DMS53 treated with DMSO at 0.1 percent for 48 hours (cell line): ENCODE results near the gene PER2.

Experiments used
- DNase-seq: peaks from one replicate; lab custom pipeline; 2025; ENCODE audit not compliant: unreplicated experiment; lab: John Stamatoyannopoulos, UW

The PER2 gene

DNA sequence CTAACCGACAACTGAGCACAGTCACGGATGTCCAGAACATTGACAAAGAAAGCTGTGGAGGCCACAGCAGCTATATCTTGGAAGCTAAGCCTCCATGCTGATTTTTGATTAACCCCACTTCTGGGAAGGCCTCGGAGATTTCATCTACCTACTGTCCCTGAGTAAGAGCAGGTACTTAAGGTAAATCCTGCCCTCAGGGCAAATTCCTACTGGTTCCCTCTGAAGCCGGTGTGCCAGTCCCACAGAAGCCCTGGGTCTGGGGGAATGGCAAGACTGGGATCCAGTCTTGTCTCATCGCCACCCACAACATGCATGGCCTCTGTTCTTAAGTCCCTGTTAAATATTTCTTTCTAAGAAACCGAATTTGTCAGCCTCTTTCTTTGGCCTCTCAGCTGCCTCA, 18.7 kb downstream of the PER2 start:
- DNase-seq, result no peak

DNA sequence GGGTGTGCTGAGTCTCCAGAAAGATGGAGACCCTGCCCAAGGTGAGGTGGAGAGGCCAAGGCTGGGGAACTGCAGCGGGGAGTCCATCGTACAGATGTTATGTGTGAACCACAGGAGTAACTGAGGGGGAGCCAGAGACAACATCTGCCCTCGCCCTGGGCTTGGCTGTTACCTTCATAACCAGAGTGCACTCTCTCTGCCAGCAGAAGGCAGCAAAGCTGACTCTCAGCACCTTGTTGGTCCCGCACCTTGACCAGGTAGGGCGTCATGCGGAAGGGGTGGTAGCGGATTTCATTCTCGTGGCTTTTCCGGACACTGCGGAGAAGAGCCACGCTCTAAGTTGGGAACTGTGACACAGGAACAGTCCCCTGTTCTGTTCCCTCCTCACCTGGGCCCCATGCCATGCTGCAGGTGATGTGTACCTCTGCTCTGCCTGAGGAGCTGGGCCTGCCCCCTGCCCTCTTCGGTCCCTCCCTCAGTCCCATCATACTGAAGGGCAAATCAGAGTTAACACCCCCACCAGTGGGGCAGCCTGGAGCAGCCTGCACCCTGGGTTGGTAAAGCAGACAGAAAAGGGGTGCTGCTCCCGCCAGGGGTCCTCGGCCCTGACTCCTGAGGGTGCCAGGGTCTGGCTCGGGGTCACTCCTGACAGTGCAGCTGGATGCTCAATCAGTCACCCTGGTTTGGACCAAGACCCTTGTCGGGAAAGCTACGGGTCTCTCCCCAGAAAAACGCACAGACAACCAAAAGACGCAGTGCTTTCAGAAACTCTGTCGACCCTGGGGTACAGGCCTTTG, 20.3 kb downstream of the PER2 start:
- DNase-seq, result no peak

DNA sequence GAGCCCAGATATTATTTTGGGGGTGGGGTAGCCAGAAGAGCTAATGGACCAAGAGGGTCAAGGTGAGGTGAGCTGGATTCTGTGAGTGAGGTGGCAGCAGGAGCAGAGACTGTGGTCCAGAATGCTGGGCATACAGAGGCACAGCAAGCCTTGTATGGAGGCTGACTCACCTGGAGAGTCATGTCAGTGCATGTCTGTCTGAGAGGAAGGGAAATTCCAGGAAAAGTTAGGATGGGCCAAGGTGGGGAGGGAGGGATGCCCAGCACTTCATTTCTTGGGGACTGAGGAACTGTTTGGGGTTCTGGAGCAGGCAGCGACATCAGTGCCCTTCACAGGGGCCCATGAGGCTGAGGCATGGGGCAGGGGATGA, 21.1 kb downstream of the PER2 start:
- no peak for DNase-seq

DNA sequence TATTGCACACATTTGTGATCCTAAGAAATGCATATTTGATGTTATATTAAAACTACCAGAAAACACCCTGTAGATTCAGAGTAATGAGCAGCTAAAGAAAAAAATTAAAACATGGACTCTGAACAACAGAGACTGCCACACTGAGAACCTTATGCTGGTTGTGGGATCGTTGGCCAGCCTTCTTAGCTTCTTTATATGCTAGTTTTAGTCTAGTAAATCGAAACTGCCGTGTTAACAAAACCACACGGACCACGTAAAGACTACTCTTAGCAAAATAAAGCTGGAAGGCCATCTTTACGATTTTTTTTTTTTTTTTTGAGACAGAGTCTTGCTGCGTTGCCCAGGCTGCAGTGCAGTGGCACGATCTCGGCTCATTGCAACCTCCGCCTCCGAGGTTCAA, 22.8 kb downstream of the PER2 start:
- DNase-seq, result no peak

DNA sequence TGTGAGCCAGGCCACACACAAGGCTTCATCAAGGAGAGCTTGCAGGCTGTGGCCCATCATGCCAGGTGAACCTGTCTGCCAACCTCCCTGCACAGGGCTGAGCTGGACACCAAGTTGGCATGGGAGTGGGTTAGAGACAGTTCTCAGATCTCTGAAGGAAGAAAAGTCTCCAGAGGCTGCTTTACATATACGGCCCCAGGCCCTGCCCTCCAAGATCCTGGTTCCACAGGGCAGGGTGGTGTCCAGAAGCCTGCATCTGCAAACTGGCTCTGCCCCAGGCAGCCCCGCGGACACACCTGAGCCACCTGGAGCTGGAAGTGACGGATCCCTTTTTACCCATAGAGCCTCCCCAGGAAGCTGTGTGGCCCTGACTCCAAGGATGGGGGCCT, 24.3 kb downstream of the PER2 start:
- no peak for DNase-seq

DNA sequence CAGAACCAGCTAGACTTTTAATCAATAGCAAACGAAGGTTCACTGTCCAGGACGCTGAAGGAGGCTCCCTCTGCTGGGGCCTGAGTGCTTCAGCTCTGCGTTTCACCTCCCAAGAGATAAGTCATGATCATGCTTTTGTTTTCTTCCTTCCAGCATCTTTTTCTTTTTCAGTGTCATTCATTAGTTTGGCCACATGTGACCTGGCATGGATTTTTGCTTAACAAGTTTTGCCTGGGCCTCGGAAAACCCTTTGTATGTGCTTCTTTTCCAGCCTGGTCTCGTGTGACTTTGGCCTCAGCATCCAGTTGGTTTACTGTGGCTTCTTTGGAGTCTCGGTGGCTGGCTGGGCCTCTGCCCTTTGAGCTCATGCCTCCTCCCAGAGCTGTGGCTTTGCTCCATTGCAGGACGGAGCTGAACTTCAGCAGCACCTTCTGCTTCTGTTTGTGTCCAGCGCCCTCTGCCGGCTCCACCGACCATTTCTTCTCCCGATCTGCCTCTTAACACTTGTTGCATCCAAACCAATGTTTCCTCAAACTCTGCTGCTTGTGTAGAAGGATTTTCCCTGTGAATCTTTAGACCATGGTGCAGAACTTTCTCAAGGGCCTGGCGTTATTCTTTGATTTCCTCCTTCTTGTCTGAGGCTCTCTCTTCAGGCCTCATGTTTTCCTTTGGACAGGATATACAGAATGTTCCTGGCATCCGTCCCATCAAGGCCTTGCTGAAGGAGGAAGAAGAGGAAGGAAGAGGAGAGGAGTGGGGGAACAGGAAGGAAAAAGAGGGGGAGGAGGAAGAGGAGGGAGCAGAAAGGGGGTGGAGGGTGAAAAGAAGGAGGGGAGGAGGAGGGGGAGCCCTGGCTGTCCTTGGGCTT, 25.0 kb downstream of the PER2 start:
- DNase-seq, result peak; percentile 88

DNA sequence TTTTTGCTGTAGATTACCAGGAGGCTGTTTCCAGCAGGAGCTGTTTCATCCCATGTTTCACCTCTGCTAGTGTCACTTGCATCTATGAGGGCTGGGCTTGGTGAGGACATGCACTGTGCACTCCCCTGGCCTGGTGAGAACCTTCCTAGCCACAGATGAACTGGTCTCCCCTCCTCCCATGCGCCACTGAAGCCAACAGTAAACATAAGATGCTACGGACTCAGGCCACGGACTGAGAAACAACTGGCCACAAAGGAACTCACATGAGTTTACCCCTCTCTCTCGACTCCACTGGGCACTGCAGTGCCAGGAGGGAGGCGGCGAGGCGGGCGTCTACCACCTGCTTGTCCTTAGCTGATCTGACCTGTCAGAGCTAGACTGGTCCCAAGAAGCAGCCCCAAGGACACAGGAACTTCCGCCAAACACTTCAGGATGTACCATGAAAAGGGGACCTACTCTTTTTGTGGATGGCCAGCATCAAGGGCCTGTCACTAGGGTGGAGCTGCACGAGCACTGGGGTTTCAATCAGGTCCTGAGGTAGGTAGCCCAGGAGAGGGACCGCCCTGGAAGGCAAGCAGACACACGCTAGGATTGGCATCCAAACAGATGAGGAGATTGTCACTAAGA, 25.8 kb downstream of the PER2 start:
- DNase-seq, result no peak

DNA sequence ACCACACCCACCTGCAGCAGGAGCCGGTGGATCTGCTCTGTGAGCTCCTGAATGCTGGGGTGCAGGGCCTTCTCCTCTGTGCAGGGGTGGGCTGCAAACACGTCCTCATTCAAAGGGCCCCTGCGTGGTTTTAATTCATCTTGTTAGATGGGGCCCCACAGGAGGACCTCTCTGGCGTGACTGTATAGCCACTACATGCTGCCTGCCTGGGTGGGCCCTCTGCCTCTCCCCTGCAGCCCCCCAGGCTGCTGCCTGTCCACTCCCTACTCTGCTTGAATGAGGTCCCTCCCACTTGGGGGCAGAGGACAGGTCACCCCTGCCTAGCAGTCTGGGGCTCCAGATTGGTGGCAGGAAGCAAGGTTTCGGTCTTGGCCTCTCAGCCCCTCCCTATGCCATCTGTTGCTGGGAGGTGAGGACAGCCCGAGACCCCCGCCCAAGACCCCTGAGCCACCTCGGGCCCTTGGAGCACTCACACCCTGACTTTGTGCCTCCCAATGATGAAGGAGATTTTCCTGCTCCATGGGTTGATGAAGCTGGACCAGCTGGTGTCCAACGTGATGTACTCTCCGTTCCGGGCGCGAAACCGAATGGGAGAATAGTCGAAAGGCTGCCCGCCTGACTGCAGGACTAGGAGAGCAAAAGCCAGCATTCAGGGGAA, 26.6 kb downstream of the PER2 start:
- no peak for DNase-seq

DNA sequence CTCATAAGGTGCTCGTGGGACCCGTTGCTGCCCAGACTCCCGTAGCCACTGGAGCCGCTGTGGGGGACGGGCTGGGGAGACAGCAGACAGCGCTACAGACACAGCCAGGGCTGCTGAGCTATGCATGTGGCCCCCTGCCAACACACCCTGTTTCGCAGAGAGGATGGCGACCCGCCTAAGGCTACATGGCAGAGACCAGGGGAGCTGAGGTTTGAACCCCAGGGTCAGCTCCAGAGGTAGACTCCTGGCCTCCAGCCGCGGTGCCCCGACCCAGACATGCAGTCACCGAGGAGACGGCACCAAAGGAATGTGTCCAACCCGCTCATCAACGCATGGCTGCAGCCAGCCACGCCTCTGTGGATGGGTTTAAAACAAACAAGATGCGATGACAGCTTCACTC, 27.5 kb downstream of the PER2 start:
- no peak for DNase-seq

DNA sequence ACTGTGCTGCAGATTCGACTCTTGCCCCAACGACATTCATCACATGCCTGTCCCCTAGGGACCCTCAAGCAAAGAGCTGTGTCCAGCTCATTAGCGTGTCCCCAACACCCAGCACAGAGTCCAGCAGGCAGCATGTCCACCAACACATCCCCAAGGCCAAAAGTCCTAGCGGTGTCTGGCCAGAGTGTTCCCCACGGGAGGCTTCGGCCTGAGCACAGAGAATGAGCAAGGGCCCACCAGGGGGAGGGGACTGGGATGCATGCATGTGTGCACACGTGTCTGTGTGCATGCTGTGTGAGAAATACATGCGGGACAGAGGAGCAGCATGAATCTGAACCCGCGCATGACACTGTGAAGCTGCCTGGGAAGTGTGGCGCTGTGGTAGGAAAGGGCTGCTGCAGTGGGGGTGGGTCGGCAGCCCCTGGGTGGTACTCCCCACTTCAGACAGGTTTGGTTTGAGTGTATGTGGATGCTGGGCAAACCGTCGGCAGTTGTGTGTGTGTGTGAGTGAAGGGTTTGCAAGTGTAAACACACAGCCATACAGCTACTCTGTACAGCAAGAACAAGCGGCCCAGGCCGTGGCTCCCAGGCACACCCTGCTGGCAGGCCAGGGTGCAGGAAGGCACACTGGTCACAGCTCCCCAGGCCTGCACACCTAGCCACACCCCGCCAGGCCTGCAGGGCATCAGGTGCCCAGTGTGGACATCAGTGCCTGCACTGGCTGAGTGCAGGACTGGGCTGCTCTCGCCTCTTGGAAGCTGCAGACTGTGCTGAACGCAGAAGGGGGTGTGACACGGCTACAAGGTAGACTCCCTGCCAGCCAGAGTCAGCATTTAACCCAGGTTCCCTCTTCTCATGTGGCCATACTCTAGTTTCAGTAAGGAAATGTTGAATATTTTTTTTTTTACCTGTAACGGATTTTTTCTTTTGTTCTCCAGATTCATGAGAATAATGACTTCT, 29.1 kb downstream of the PER2 start:
- DNase-seq, result no peak

DNA sequence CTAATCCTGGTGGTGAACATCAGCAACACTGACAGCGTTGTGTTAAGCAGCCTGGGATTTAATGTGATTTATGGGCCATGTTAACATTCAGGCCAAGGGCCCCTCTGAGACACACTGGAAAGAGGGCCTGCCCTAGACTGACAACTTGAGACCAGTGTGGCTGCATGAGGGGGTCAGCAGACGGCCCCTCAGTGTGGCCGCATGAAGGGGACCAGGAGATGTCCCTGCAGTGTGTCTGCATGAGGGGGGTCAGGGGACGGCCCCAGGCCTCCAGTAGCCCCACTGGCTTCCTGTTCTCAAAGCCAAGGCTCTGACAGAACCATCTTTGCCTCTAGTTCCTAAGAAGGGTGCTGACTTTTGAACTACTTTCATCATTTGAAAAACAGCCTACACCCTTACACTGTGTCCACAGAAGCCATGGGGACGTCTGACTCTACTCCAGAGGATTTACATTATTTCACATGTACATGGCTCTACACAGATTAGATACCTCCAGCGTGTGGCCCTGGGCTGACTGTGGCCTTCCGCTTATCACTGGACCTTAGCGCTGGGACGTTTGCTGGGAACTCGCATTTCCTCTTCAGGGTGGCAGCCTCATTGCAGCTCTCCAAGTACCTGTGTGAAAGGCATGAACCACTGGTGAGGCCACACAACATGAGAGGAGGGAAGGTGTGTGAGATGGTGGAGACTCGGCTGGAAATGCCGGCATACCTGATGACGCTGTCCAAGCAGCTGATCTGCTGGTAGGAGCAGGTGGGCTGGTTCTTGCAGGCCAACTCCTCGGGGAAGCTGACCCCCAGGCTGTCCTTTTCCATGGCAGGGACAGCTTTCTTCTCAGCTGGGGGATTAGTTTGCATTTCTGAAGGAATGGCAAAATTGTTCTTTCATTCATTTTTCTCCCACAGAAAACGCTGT, 30.4 kb downstream of the PER2 start:
- no peak for DNase-seq

DNA sequence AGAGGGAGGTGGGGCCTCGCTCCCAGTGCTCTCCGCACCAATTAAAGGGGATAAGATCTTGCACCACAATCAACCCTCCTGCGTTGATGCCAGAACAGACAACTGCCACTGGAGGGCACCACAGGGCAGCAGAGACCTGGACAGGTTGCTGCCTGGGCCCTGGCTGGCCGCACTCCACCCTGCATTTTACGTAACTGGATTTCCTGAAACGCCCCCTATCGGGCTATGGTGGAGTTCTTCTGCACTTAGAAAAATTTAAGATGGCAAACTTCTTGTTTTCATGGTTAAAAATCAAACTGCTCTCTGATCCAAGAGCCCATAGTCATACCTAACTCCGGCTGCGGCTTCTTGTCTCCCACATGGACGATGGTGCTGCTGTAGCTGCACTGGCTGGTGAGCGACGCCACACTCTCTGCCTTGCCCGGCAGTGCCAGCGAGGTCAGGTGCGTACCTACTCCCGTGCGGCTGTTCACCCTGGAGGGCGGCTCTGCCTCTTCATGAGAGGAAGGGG, 31.8 kb downstream of the PER2 start:
- peak; percentile 93 for DNase-seq

DNA sequence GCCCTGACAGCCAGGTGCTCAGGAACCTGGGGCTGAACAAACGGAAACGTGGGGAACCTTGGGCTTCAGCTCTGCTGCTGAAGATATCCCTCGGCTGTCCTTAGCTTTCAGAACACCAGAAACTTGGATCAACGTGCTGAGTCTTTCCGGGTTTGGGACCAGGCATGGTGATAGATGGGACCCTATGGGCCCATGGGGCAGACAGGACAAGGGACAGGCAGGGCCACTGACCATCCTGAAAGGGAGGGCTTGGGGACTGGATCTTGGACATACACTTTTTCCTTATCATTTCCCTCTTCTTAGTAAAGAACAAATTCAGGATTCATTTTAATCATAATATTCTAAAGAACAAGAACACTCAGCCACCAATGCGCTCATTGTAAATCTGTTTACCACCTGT, 32.3 kb downstream of the PER2 start:
- DNase-seq, result no peak

DNA sequence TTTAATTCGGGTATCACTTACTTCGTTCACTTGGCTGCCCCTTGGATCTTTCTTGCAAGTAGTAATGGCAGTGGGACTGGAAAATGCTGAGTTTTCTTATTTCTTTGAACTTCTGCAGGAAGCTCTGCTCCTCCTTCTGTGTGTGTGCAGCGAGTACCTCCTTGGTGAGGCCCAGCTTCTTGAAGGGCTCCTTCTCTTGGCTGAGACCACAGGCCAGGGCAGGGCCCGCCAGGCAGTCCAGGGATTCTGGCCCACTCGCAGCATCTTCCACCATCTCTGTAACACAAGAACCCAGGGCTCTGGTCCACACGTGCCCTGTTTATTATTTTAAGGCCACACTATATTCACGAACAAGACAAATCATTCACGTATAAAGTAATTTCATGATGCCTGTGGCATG, 32.8 kb downstream of the PER2 start:
- DNase-seq, result no peak

DNA sequence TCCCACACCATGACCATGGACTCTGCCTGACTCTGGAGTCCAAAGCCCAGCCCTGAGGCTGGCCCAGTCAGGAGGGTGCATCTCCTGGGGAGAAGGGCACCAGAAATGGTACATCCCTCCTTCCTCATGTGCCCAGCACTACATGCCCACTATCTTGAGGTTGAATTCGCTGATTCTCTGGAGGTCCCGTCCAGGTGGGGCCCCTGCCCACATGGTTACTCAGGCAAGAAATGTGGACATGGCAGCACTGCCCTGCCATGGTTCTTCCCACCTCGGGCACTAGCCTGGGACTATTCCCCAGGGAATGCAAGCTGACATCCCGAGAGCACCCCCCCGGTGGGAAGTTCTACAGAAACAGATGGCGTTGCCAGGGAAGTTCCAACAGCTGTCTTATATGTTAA, 33.3 kb downstream of the PER2 start:
- no peak for DNase-seq

DNA sequence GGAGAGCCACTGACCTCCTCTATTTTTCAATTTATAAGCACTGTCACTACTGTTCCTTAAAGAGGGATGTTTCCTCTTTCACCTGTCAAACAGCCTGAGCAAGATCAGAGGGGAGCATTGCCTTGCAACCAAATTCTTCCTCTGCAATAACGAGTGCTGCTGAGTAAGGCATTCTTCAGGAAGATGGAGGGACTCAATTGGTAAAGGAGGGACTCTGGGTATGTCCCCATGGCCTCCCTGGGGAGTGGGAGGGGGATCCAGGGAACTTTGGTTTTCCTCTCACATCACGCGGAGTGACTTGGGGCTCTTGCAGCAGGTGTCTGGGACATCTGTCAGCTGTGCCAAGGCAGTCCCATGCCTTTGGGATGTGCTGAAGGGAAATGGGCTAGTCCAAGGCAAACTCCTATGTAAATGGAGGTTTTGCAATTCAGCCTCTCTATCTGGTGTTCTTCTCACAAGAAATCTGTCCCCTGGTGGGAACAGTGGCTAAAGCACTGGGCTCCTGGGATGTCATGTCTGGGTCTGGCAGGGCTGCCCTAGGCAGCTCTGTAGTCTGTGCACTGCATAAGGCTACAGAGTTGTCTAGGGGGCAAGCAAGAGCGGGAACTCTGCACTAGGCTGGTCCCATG, 34.2 kb downstream of the PER2 start:
- no peak for DNase-seq

DNA sequence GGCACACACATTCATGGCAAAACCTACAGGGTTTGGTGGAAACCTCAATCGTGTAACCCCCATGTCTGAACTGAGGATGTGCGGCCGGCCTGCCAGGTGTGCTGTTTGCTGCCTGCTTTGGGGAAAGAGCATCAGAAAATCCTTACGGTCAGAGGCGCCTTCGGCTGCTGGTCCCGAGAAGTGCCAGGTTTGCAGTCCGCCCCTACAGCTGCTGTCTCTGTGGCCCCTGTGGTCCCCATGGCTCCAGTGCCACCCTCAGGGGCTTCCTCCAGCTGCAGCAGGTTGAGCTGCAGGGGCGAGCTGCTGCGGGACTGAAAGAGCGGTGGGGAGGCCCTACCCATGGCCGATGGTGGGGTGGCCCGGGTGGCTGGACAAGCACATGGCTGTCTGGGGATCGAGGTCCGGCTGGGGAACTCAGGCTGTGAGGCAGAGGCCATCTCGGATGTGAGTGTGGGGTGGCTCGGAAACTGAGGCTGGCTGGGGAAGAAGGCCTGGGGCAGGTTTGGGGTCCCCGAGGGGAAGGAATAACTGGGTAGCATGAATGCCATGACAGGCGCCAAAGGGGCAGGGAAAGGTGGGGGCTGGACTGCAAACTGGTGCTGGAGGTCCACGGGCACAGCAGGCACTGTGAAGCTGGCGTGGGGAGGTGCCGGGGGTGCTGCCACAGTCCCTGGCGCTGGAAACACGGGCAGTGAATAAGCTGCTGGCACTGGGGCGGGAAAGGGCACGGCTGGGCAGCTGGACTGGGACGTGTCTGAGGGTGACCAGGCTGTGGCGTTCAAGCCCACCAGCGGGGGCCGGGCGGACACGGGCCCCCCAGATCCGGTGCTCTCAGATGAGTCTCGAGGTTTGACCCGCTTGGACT, 35.4 kb downstream of the PER2 start:
- no peak for DNase-seq

DNA sequence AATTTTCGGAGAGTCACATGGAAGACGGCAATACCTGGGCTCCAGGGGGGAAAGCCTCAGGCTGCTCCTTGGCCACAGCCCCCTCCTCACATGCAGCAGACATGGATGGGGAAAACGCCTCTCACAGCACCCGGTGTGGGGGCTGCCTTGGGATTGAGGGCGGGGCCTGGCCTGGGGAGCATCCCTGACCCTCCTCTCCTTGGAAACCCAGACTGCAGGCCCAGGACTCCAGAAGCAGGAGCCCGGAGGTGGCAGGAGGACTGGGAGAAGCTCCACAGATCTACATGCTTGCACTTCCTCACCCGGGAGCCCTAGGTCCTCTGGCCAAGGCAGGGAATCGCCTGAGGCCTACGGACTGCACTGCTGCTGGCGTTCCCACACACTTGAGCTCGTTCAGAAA, 36.4 kb downstream of the PER2 start:
- no peak for DNase-seq
